ENCODE measurements around the gene GTF2B. TPM values are rescaled to one million over a fixed set of nuclear protein-coding genes. Genes with fewer than 3 reads are reported as not detected.

The GTF2B gene
- total RNA-seq, 3 donors from 2014 or later (not counting 1 experiment from before 2014, with no cell fraction given) = 45.6 to 71.3 (median 55.6) TPM

DNA sequence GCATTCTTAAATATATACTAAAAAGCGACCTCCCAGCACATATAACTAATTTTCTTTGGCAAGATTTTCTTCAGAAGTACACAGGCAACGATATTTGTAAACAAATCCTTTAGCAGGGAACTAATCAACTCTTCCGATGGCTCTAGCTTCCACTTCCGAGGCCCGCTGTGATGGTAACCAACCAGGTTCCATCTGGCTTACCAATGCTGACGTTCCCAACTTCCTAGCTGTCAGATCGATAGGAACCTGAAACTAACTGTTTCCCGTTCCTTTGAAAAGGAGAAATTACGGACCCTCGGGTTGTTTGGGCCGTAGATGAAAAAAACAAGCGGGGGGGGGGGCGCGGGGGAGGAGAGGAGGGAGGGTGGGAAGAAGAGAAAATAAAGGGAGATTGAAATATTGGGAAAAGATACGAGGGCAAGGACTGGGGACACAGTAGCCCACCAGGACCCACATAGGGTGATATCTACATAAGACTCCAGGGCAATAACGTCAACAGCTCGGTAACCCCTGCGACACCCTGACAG, 513 bp downstream of the GTF2B start:
- Histone ChIP-seq H3K4me3 (ENCODE audit: low read length) (peak overlapping the region; percentile 97), H3K27me3 (ENCODE audit: control insufficient read depth, insufficient read depth, low read length) (no peaks in the 10 kb centered on the region), H3K27ac (ENCODE audit: low read length) (peak overlapping the region; percentile 97), H3K9me3 (ENCODE audit: control insufficient read depth, insufficient read depth, low read length) (no peaks in the 10 kb centered on the region), H3K4me1 (ENCODE audit: control insufficient read depth, insufficient read depth, low read length) (peaks cover 5% of the 10 kb centered on the region), H3K36me3 (ENCODE audit: control insufficient read depth, insufficient read depth, low read length) (peaks cover 9% of the 10 kb centered on the region)
- peak overlapping the region; percentile 98 to 99 for H3K27ac Mint-ChIP-seq
- ATAC-seq (peak in 2 of 3 donors; percentile 1 to 6), DNase-seq (peak in 1 of 2 donors; percentile 65)
- intact Hi-C loops (cut with micrococcal nuclease) = loop anchor here (2.0 to 5.0 kb wide), 2 partner anchors 206 to 1564 kb away; partner anchors contain the start of genes LMO4 and PKN2
- H3K27me3 Mint-ChIP-seq (ENCODE audit: low read depth in 2 of 2) = no peaks in the 10 kb centered on the region
- H3K4me1 Mint-ChIP-seq = peaks cover 45 to 51% of the 10 kb centered on the region in 2 donors
- H3K36me3 Mint-ChIP-seq = no peaks in the 10 kb centered on the region
- H3K9me3 Mint-ChIP-seq = no peaks in the 10 kb centered on the region
- no peak for TF ChIP-seq CTCF (IDR thresholded peaks at IDR 0.05)
- 0% methylated on average over 16 of the region's 18 CpGs for WGBS (ENCODE audit: insufficient coverage)
- H3K4me3 Mint-ChIP-seq = peak overlapping the region; percentile 99

DNA sequence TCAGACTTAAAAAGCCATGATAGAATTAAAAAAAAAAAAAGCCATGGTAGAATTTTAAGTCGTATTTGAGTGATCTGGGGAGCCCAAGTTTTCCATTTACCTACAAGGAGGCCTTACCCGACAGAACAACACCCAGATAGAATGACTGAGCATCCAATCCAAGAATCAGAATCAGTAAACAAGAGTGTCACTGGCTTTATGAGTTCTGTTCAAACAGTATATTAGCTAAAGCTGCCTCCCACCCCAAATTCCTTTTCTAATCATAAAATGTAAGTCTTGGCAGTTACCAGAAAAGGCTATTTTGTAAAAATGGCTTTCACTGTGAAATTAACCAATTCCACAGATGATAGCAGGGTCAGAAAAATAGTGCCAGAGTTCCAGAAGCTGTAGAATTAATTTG, 1.2 kb downstream of the GTF2B start:
- intact Hi-C loops (cut with micrococcal nuclease) = loop anchor here (2.0 to 5.0 kb wide), 2 partner anchors 205 to 1563 kb away; partner anchors contain the start of genes LMO4 and PKN2
- peaks cover 5% of the 10 kb centered on the region for H3K4me1 ChIP-seq (ENCODE audit: control insufficient read depth, insufficient read depth, low read length)
- H3K4me3 ChIP-seq (ENCODE audit: low read length) = peak overlapping the region; percentile 97
- peak overlapping the region; percentile 98 to 99 for H3K27ac Mint-ChIP-seq
- no peaks in the 10 kb centered on the region for H3K36me3 Mint-ChIP-seq
- H3K27ac ChIP-seq (ENCODE audit: low read length) = peak overlapping the region; percentile 97
- 75% methylated on average over 1 of the region's 2 CpGs for WGBS (ENCODE audit: insufficient coverage)
- no peaks in the 10 kb centered on the region for H3K27me3 Mint-ChIP-seq (ENCODE audit: low read depth in 2 of 2)
- H3K9me3 Mint-ChIP-seq = no peaks in the 10 kb centered on the region
- H3K36me3 ChIP-seq (ENCODE audit: control insufficient read depth, insufficient read depth, low read length) = peaks cover 12% of the 10 kb centered on the region
- H3K9me3 ChIP-seq (ENCODE audit: control insufficient read depth, insufficient read depth, low read length) = no peaks in the 10 kb centered on the region
- H3K27me3 ChIP-seq (ENCODE audit: control insufficient read depth, insufficient read depth, low read length) = no peaks in the 10 kb centered on the region
- TF ChIP-seq CTCF (IDR thresholded peaks at IDR 0.05) = no peak
- H3K4me3 Mint-ChIP-seq = peak overlapping the region; percentile 99
- DNase-seq (no peak), ATAC-seq (no peak)
- H3K4me1 Mint-ChIP-seq = peaks cover 45 to 51% of the 10 kb centered on the region in 2 donors

GRCh38 chr1:88888750-88889149, 2.6 kb downstream of the GTF2B start:
- H3K27me3 ChIP-seq (ENCODE audit: control insufficient read depth, insufficient read depth, low read length) = no peaks in the 10 kb centered on the region
- Mint-ChIP-seq H3K27me3 (ENCODE audit: low read depth in 2 of 2) (no peaks in the 10 kb centered on the region), H3K9me3 (no peaks in the 10 kb centered on the region), H3K4me1 (peaks cover 45 to 51% of the 10 kb centered on the region in 2 donors), H3K36me3 (no peaks in the 10 kb centered on the region), H3K27ac (peak overlapping the region; percentile 75 to 99), H3K4me3 (peak overlapping the region; percentile 82)
- peaks cover 5% of the 10 kb centered on the region for H3K4me1 ChIP-seq (ENCODE audit: control insufficient read depth, insufficient read depth, low read length)
- DNase-seq (peak in 1 of 2 donors; percentile 53), ATAC-seq (no peak)
- H3K9me3 ChIP-seq (ENCODE audit: control insufficient read depth, insufficient read depth, low read length) = no peaks in the 10 kb centered on the region
- intact Hi-C loops (cut with micrococcal nuclease) = no loop called here
- peaks cover 22% of the 10 kb centered on the region for H3K36me3 ChIP-seq (ENCODE audit: control insufficient read depth, insufficient read depth, low read length)
- no CpG with 5 or more reads among the region's 1 CpG for WGBS (ENCODE audit: insufficient coverage)
- no peak overlapping the region for H3K27ac ChIP-seq (ENCODE audit: low read length)
- no peak overlapping the region for H3K4me3 ChIP-seq (ENCODE audit: low read length)
- no peak for TF ChIP-seq CTCF (IDR thresholded peaks at IDR 0.05)

GRCh38 chr1:88885933-88886332, 5.4 kb downstream of the GTF2B start:
- Mint-ChIP-seq H3K36me3 (no peaks in the 10 kb centered on the region), H3K27ac (no peak overlapping the region), H3K4me3 (no peak overlapping the region), H3K27me3 (ENCODE audit: low read depth in 2 of 2) (no peaks in the 10 kb centered on the region), H3K4me1 (peaks cover 49 to 54% of the 10 kb centered on the region in 2 donors), H3K9me3 (no peaks in the 10 kb centered on the region)
- Histone ChIP-seq H3K9me3 (ENCODE audit: control insufficient read depth, insufficient read depth, low read length) (no peaks in the 10 kb centered on the region), H3K27me3 (ENCODE audit: control insufficient read depth, insufficient read depth, low read length) (no peaks in the 10 kb centered on the region), H3K4me3 (ENCODE audit: low read length) (no peak overlapping the region), H3K27ac (ENCODE audit: low read length) (no peak overlapping the region), H3K36me3 (ENCODE audit: control insufficient read depth, insufficient read depth, low read length) (peaks cover 39% of the 10 kb centered on the region), H3K4me1 (ENCODE audit: control insufficient read depth, insufficient read depth, low read length) (peaks cover 5% of the 10 kb centered on the region)
- DNase-seq = no peak
- no peak for TF ChIP-seq CTCF (IDR thresholded peaks at IDR 0.05)
- WGBS (ENCODE audit: insufficient coverage) = 92% methylated on average over 1 of the region's 3 CpGs
- intact Hi-C loops (cut with micrococcal nuclease) = no loop called here
- ATAC-seq = no peak

Measured in natural killer cell (primary cell).